BLaER1 treated with 17β-estradiol and CSF1 and Interleukin-3, amounts not matched to agents 10 nM and 100 nM (cell line): ENCODE data around the gene HOXD3.

Experiments used
- H3K27ac ChIP-seq, 11 experiments: shearing (Covaris generic); formaldehyde crosslinking; 2 replicates each; pipeline ENCODE4 v1.8.1; 2022
- H3K27me3 ChIP-seq, 11 experiments: shearing (Covaris generic); formaldehyde crosslinking; 2 replicates each; pipeline ENCODE4 v1.8.1; 2022
- H3K36me3 ChIP-seq, 11 experiments: shearing (Covaris generic); formaldehyde crosslinking; 2 replicates each; pipeline ENCODE4 v1.8.1; 2022
- H3K4me1 ChIP-seq, 10 experiments: shearing (Covaris generic); formaldehyde crosslinking; 2 replicates each; pipeline ENCODE4 v1.8.1; 2022
- H3K4me2 ChIP-seq, 11 experiments: shearing (Covaris generic); formaldehyde crosslinking; 2 replicates each; pipeline ENCODE4 v1.8.1; 2022
- H3K4me3 ChIP-seq, 10 experiments: shearing (Covaris generic); formaldehyde crosslinking; 2 replicates each; pipeline ENCODE4 v1.8.1; 2022
- H3K9ac ChIP-seq, 11 experiments: shearing (Covaris generic); formaldehyde crosslinking; 2 replicates each; pipeline ENCODE4 v1.8.1; 2022
- H3K9me3 ChIP-seq, 11 experiments: shearing (Covaris generic); formaldehyde crosslinking; replicated peaks in 1 of 11; 2 replicates each; pipeline ENCODE4 v1.8.1; 2022
- H4K20me1 ChIP-seq, 11 experiments: shearing (Covaris generic); formaldehyde crosslinking; 2 replicates each; pipeline ENCODE4 v1.8.1; 2022
- Cebpa-rat ChIP-seq, 11 experiments: shearing (Covaris generic); IDR thresholded peaks; 2 replicates each; pipeline ENCODE4 v1.8.1; 2022

Gene HOXD3

DNA sequence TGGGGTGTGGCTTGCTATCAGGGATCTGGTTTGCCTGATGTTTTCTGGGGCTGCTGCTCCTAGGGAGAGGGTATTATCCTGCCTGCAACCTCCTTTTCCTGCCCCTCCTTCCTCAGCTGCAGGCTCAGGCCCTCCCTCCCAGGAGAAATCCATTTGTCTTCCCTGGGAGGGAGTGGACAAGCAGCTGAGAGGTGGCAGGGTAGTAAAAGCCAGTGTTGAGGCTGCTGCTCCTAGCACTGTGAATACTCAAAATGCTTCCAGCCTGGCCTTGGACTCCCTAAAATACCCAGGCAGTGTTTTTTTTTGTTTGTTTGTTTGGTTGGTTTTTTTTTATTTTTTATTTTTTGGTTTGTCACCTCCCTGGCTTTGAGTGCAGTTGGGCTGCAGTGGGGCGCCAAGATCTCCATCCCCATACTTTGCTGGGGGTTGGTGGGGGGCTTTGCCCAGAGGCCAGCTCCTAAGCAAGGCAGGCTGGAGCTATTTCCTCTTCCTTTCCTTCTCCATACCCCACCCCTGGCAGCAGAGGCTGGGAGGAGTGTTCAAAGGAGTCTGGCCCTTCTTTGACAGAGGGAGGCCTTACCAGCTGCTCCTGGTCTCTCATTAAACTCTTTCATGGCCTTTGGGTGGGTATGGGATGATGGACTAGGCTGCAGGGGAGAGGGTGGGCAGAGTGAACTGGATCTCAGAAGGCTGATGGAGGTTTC, 13.6 kb downstream of the HOXD3 start:
- Histone ChIP-seq H3K4me1 (no peaks in the 10 kb centered on the region), H3K9me3 (peaks cover 26 to 44% (median 35%) of the 10 kb centered on the region in 11 experiments), H3K4me3 (no peak overlapping the region), H4K20me1 (no peaks in the 10 kb centered on the region), H3K4me2 (no peak overlapping the region), H3K36me3 (no peaks in the 10 kb centered on the region), H3K9ac (no peak overlapping the region), H3K27me3 (peaks cover 35 to 52% (median 42%) of the 10 kb centered on the region in 11 experiments), H3K27ac (no peak overlapping the region)
- TF ChIP-seq Cebpa-rat (IDR thresholded peaks at IDR 0.05): no peak

DNA sequence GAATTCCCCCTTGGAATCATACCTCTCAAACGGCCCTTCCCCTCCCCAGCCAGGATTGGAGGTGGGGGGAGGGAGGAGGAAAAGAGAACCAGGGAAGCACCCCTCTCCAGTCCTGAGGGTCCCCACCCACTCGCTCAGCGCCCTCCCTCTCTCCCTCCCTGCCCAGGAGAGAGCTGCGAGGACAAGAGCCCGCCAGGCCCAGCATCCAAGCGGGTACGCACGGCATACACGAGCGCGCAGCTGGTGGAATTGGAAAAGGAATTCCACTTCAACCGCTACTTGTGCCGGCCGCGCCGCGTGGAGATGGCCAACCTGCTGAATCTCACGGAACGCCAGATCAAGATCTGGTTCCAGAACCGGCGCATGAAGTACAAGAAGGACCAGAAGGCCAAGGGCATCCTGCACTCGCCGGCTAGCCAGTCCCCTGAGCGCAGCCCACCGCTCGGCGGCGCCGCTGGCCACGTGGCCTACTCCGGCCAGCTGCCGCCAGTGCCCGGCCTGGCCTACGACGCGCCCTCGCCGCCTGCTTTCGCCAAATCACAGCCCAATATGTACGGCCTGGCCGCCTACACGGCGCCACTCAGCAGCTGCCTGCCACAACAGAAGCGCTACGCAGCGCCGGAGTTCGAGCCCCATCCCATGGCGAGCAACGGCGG, 14.4 kb downstream of the HOXD3 start:
- Histone ChIP-seq H3K27me3 (peaks cover 35 to 54% (median 47%) of the 10 kb centered on the region in 11 experiments), H3K4me1 (no peaks in the 10 kb centered on the region), H3K9me3 (peaks cover 26 to 43% (median 35%) of the 10 kb centered on the region in 11 experiments), H3K4me2 (no peak overlapping the region), H3K4me3 (no peak overlapping the region), H3K36me3 (no peaks in the 10 kb centered on the region), H3K27ac (no peak overlapping the region), H4K20me1 (no peaks in the 10 kb centered on the region), H3K9ac (no peak overlapping the region)
- TF ChIP-seq Cebpa-rat (IDR thresholded peaks at IDR 0.05): no peak

DNA sequence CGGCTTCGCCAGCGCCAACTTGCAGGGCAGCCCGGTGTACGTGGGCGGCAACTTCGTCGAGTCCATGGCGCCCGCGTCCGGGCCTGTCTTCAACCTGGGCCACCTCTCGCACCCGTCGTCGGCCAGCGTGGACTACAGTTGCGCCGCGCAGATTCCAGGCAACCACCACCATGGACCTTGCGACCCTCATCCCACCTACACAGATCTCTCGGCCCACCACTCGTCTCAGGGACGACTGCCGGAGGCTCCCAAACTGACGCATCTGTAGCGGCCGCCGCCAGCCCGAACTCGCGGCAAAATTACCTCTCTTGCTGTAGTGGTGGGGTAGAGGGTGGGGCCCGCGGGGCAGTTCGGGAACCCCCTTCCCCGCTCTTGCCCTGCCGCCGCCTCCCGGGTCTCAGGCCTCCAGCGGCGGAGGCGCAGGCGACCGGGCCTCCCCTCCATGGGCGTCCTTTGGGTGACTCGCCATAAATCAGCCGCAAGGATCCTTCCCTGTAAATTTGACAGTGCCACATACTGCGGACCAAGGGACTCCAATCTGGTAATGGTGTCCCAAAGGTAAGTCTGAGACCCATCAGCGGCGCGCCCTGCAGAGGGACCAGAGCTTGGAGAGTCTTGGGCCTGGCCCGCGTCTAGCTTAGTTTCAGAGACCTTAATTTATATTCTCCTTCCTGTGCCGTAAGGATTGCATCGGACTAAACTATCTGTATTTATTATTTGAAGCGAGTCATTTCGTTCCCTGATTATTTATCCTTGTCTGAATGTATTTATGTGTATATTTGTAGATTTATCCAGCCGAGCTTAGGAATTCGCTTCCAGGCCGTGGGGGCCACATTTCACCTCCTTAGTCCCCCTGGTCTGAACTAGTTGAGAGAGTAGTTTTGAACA, 15.1 kb downstream of the HOXD3 start:
- Histone ChIP-seq H3K4me2 (no peak overlapping the region), H3K4me3 (no peak overlapping the region), H3K9me3 (peaks cover 26 to 45% (median 37%) of the 10 kb centered on the region in 11 experiments), H3K9ac (no peak overlapping the region), H4K20me1 (no peaks in the 10 kb centered on the region), H3K27ac (no peak overlapping the region), H3K27me3 (peaks cover 35 to 56% (median 50%) of the 10 kb centered on the region in 11 experiments), H3K36me3 (no peaks in the 10 kb centered on the region), H3K4me1 (no peaks in the 10 kb centered on the region)
- no peak for TF ChIP-seq Cebpa-rat (IDR thresholded peaks at IDR 0.05)

DNA sequence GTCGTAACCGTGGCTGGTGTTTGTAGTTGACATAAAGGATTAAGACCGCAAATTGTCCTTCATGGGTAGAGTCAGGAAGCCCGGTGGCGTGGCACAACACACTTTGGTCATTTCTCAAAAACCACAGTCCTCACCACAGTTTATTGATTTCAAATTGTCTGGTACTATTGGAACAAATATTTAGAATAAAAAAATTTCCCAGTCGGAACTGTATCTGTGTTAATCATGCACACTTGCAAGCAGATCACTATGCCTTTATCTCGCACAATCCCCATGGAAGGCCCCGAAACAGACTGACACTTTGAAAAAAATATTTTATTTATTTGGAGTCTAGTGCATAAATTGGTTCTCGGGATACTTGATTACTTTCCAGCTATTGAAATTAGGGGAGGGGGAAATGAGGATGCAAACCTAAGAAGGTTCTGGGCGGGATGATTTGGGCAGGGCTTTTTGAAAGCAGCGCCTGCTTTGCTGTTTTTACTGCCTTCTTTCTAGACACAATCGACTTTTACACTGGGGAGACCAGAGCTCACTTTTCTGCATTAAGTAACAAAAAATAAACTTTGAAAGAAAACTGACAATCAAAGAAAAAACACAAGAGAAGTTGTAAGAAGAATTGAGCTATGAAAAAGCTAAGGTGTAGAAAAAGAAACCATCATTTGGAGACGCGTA, 15.9 kb downstream of the HOXD3 start:
- peaks cover 32 to 53% (median 44%) of the 10 kb centered on the region in 11 experiments for H3K9me3 ChIP-seq
- no peaks in the 10 kb centered on the region for H4K20me1 ChIP-seq
- no peak overlapping the region for H3K9ac ChIP-seq
- H3K4me2 ChIP-seq: no peak overlapping the region
- no peaks in the 10 kb centered on the region for H3K4me1 ChIP-seq
- H3K36me3 ChIP-seq: no peaks in the 10 kb centered on the region
- H3K27me3 ChIP-seq: peaks cover 35 to 64% (median 58%) of the 10 kb centered on the region in 11 experiments
- no peak overlapping the region for H3K27ac ChIP-seq
- H3K4me3 ChIP-seq: no peak overlapping the region
- TF ChIP-seq Cebpa-rat (IDR thresholded peaks at IDR 0.05): no peak

DNA sequence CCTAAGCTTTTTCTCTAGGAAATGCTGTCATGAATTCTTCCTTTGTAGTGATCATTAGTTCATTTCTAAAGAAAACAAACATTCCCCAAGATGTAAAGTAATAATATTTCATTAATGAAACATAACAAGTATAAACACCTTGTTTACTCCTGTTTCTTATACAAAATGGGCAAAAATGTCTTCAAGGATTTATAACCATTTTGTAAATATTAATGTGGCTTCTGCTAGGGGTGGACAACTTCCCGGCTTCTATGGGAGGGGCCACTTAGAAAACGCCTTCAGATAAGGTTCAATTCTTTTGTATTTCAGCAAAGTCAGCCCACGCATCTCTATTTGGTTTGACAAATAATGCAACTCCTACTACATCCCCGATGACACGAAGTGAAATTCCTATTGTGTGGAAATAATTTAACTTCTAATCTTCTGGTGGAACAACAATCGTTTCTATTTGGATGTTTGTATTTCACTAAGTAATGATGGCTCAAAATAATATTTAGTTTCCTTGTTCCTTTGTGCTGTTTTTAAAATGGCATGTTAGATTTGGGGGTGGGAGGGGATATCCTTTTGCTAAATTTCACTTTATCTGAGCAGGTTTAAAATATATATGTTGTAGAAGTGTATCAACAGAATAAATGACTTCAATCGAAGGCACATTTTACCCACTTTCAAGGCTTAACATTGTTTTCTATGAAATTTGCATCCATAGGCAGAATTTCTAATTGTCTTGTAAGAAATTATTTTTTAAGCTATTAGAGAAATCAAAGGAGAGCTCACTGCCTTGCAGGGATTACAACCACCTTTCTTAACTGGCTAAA, 16.7 kb downstream of the HOXD3 start:
- H3K4me1 ChIP-seq: no peaks in the 10 kb centered on the region
- H3K36me3 ChIP-seq: no peaks in the 10 kb centered on the region
- H3K27ac ChIP-seq: no peak overlapping the region
- H4K20me1 ChIP-seq: no peaks in the 10 kb centered on the region
- H3K4me2 ChIP-seq: no peak overlapping the region
- H3K9ac ChIP-seq: no peak overlapping the region
- TF ChIP-seq Cebpa-rat (IDR thresholded peaks at IDR 0.05): no peak
- peaks cover 38 to 60% (median 49%) of the 10 kb centered on the region in 11 experiments for H3K9me3 ChIP-seq
- peaks cover 35 to 72% (median 65%) of the 10 kb centered on the region in 11 experiments for H3K27me3 ChIP-seq
- H3K4me3 ChIP-seq: no peak overlapping the region

DNA sequence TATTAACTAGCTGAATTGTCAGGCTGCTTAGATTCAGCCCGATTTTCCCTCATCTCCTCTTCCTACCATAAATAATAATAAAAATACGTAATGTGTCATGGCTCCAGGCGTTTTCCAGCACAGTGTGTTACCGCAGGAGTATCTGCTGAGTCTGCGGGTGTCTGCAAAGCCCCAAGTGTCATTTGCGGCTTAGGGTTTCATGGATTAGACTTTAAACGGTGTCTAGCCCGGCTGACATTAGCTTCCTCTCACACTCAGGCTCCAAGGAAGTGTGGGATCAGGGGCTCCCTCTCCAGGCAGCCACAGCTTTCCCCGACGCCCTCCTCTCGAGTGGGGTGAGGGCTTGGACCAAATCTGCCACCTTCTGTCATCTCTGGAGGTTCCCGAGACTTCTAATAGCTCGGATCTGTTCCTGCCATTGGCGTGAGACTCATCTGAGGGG, 17.3 kb downstream of the HOXD3 start:
- Histone ChIP-seq H4K20me1 (no peaks in the 10 kb centered on the region), H3K9me3 (peaks cover 38 to 60% (median 49%) of the 10 kb centered on the region in 11 experiments), H3K27me3 (peaks cover 35 to 78% (median 69%) of the 10 kb centered on the region in 11 experiments), H3K4me1 (no peaks in the 10 kb centered on the region), H3K9ac (no peak overlapping the region), H3K36me3 (no peaks in the 10 kb centered on the region), H3K27ac (no peak overlapping the region), H3K4me3 (no peak overlapping the region), H3K4me2 (no peak overlapping the region)
- no peak for TF ChIP-seq Cebpa-rat (IDR thresholded peaks at IDR 0.05)

DNA sequence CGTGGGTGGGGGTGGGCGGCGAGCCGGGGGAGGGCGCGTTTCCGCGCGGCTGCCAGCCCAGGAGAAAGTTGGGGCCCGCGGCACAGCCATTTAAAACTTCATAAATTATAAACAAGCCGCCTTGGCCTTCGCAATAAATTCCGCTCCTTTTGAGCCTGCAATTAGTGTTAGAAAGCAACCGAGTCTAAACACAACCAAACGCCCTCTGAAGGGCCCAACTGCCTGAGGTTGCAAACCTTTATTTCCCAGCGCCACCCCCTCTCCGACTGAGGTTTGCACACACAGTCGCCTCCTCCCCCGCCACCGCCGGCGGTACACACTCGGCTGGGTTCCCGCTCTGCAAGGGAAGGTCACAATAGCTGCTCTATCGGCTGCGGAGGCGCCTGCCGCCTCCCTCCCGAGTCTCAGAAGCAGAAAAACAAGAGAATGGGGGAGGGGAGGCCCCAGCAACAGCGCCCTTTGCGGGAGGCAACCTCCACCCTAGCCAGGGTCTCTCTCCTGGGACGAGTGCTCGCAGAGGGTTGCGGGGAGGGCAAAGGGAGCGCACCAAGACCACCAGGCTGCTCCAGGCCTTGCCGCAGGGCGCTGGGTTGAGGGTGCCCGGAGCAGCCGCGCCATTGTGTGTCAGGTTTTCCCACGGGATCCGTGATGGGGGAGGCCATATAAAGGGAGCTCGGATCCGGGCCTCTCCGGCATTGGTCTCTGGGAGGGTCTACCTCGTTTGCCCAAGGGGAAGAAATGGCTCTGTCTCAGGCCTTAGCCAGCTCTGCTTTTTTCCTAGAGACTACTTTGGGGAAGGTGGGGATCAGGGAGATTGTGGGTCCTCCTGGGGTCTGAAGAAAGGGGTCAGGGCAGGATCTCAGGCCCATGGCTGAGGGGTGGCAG, 18.0 kb downstream of the HOXD3 start:
- no peak overlapping the region for H3K9ac ChIP-seq
- H3K27ac ChIP-seq: no peak overlapping the region
- no peaks in the 10 kb centered on the region for H3K4me1 ChIP-seq
- no peak overlapping the region for H3K4me3 ChIP-seq
- no peaks in the 10 kb centered on the region for H3K36me3 ChIP-seq
- no peak overlapping the region for H3K4me2 ChIP-seq
- H4K20me1 ChIP-seq: no peaks in the 10 kb centered on the region
- peaks cover 38 to 60% (median 49%) of the 10 kb centered on the region in 11 experiments for H3K9me3 ChIP-seq
- peaks cover 35 to 79% (median 69%) of the 10 kb centered on the region in 11 experiments for H3K27me3 ChIP-seq
- no peak for TF ChIP-seq Cebpa-rat (IDR thresholded peaks at IDR 0.05)
